ENCODE measurements around the gene VAC14. TPM values are rescaled to one million over a fixed set of nuclear protein-coding genes. Genes with fewer than 3 reads are reported as not detected.

Gene VAC14
- total RNA-seq, 1 experiment from 2014 or later = 35.3 TPM

DNA sequence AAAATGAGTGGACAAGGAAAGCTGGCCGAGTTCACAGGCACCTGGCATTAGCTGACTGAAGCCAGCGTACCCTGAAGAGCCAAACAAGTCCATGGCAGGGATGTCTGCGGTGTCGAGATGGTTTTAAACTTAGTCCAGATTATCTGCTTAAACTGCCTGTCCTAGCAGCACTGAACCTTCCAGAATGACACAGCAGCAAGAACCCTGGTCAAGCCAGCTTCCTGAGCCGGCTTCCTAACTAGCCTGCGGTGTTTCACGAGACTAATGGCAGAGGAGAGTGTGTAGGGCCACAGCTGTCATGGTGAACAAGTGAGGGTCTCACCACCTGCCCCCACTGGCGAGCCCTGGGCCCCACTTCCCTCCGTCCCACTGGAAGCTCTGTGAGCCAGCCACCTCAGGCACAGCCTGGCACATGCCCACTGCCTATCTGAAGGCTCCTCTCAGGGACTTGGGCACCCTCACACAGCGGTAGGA is 86.3 kb downstream of the VAC14 start:
- Histone ChIP-seq H3K4me3 (replicated peaks in 1 of 2; ENCODE audit: low read depth in 1 of 2, low read length in 2 of 2) (no peak overlapping the region), H3K4me1 (ENCODE audit: control insufficient read depth in 1 of 2, insufficient read depth in 2 of 2, low read length in 2 of 2) (peaks cover 6 to 16% of the 10 kb centered on the region in 2 experiments)

DNA sequence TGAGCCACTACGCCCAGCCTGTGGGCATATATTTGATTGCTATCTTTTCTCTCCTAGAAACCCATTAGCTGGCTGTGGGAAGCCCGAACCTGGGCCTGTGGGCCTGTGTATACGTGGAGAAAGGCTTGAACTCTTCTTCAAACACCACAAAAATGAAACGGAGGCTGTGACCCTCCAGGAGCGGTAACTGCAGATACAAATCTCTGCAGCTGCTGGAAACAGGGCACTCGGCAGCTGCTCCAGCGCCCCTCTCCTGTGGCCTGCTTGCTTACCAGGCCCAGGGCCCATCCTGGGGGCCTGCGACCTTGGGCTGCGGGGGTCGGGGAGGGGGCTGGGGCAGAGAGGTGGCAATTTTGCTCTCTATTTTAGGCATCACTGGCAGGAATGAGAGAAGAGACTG is 87.1 kb downstream of the VAC14 start:
- no TSS peak for BruUV-seq (replicated peaks)
- CTCF ChIA-PET = no interaction called here
- TF ChIP-seq ZFX (IDR thresholded peaks at IDR 0.05) (no peak), EZH2 (IDR thresholded peaks at IDR 0.05) (no peak), FOSL1 (IDR thresholded peaks at IDR 0.05; ENCODE audit: low read depth) (no peak), POLR2A (IDR thresholded peaks at IDR 0.05; ENCODE audit: borderline replicate concordance, extremely low read depth, insufficient read depth, insufficient read length) (no peak)
- TF ChIP-seq, protein P1, sequence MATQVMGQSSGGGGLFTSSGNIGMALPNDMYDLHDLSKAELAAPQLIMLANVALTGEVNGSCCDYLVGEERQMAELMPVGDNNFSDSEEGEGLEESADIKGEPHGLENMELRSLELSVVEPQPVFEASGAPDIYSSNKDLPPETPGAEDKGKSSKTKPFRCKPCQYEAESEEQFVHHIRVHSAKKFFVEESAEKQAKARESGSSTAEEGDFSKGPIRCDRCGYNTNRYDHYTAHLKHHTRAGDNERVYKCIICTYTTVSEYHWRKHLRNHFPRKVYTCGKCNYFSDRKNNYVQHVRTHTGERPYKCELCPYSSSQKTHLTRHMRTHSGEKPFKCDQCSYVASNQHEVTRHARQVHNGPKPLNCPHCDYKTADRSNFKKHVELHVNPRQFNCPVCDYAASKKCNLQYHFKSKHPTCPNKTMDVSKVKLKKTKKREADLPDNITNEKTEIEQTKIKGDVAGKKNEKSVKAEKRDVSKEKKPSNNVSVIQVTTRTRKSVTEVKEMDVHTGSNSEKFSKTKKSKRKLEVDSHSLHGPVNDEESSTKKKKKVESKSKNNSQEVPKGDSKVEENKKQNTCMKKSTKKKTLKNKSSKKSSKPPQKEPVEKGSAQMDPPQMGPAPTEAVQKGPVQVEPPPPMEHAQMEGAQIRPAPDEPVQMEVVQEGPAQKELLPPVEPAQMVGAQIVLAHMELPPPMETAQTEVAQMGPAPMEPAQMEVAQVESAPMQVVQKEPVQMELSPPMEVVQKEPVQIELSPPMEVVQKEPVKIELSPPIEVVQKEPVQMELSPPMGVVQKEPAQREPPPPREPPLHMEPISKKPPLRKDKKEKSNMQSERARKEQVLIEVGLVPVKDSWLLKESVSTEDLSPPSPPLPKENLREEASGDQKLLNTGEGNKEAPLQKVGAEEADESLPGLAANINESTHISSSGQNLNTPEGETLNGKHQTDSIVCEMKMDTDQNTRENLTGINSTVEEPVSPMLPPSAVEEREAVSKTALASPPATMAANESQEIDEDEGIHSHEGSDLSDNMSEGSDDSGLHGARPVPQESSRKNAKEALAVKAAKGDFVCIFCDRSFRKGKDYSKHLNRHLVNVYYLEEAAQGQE (IDR thresholded peaks at IDR 0.05; ENCODE audit: low read depth) = no peak
- TF ChIP-seq, protein P2, sequence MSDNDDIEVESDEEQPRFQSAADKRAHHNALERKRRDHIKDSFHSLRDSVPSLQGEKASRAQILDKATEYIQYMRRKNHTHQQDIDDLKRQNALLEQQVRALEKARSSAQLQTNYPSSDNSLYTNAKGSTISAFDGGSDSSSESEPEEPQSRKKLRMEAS (IDR thresholded peaks at IDR 0.05) = no peak
- TF ChIP-seq, protein P3, sequence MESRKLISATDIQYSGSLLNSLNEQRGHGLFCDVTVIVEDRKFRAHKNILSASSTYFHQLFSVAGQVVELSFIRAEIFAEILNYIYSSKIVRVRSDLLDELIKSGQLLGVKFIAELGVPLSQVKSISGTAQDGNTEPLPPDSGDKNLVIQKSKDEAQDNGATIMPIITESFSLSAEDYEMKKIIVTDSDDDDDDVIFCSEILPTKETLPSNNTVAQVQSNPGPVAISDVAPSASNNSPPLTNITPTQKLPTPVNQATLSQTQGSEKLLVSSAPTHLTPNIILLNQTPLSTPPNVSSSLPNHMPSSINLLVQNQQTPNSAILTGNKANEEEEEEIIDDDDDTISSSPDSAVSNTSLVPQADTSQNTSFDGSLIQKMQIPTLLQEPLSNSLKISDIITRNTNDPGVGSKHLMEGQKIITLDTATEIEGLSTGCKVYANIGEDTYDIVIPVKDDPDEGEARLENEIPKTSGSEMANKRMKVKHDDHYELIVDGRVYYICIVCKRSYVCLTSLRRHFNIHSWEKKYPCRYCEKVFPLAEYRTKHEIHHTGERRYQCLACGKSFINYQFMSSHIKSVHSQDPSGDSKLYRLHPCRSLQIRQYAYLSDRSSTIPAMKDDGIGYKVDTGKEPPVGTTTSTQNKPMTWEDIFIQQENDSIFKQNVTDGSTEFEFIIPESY (IDR thresholded peaks at IDR 0.05; ENCODE audit: extremely low read depth, insufficient replicate concordance, low read length) = no peak

More for the DNA sequence above, 86.3 kb downstream of the VAC14 start:
- ATAC-seq (no peak), DNase-seq (ENCODE audit: low read depth, low spot score) (no peak)
- H3K79me2 ChIP-seq (ENCODE audit: insufficient read depth, low read length) = no peaks in the 10 kb centered on the region
- H3K9ac ChIP-seq (ENCODE audit: low read length) = no peak overlapping the region
- no peak overlapping the region for H3K27ac ChIP-seq (ENCODE audit: low read depth, low read length)
- RAD21 ChIA-PET (ENCODE audit: low non-redundant PET in 1 of 2, low total read pairs in 2 of 2, uncharacterized antibody in 2 of 2, unreplicated experiment in 2 of 2) = no interaction called here
- TF ChIP-seq ELF1 (IDR thresholded peaks at IDR 0.05; ENCODE audit: borderline replicate concordance, low read depth) = no peak
- TF ChIP-seq, protein P1 (IDR thresholded peaks at IDR 0.05; ENCODE audit: low read depth) = no peak
- CTCF ChIA-PET = no interaction called here
- no TSS peak for BruUV-seq (replicated peaks)
- 0 out of 2 replicates have a peak overlapping the region, but pooled peaks have one; percentile 30 for H3K4me2 ChIP-seq (ENCODE audit: low read length)
- no peaks in the 10 kb centered on the region for H3K9me2 ChIP-seq (ENCODE audit: insufficient read depth)
- H3K9me3 ChIP-seq (ENCODE audit: control insufficient read depth in 1 of 2, insufficient read depth in 1 of 2, low read depth in 1 of 2, low read length in 2 of 2) = no peaks in the 10 kb centered on the region
- H3K36me3 ChIP-seq (ENCODE audit: control insufficient read depth in 1 of 2, insufficient read depth in 2 of 2, low read length in 2 of 2) = no peaks in the 10 kb centered on the region
- intact Hi-C loops (cut with micrococcal nuclease) = no loop called here
- no peaks in the 10 kb centered on the region for H4K20me1 ChIP-seq (ENCODE audit: insufficient read depth)
- POLR2A ChIA-PET = no interaction called here
- no peak overlapping the region for H2AFZ ChIP-seq (ENCODE audit: low read depth, low read length, poor library complexity, severe bottlenecking)
- no peaks in the 10 kb centered on the region for H3K27me3 ChIP-seq (ENCODE audit: insufficient read depth, low read length)

More for the DNA sequence above, 87.1 kb downstream of the VAC14 start:
- H3K9me3 ChIP-seq (ENCODE audit: control insufficient read depth in 1 of 2, insufficient read depth in 1 of 2, low read depth in 1 of 2, low read length in 2 of 2) = no peaks in the 10 kb centered on the region
- RAD21 ChIA-PET (ENCODE audit: low non-redundant PET in 1 of 2, low total read pairs in 2 of 2, uncharacterized antibody in 2 of 2, unreplicated experiment in 2 of 2) = no interaction called here
- no peaks in the 10 kb centered on the region for H3K27me3 ChIP-seq (ENCODE audit: insufficient read depth, low read length)
- no peak overlapping the region for H2AFZ ChIP-seq (ENCODE audit: low read depth, low read length, poor library complexity, severe bottlenecking)
- no peak overlapping the region for H3K27ac ChIP-seq (ENCODE audit: low read depth, low read length)
- ATAC-seq (no peak), DNase-seq (ENCODE audit: low read depth, low spot score) (no peak)
- intact Hi-C loops (cut with micrococcal nuclease) = no loop called here
- no peaks in the 10 kb centered on the region for H3K9me2 ChIP-seq (ENCODE audit: insufficient read depth)
- no peak overlapping the region for H3K4me2 ChIP-seq (ENCODE audit: low read length)
- H4K20me1 ChIP-seq (ENCODE audit: insufficient read depth) = no peaks in the 10 kb centered on the region
- H3K4me1 ChIP-seq (ENCODE audit: control insufficient read depth in 1 of 2, insufficient read depth in 2 of 2, low read length in 2 of 2) = peaks cover 6 to 16% of the 10 kb centered on the region in 2 experiments
- H3K9ac ChIP-seq (ENCODE audit: low read length) = no peak overlapping the region
- POLR2A ChIA-PET = no interaction called here
- no peaks in the 10 kb centered on the region for H3K36me3 ChIP-seq (ENCODE audit: control insufficient read depth in 1 of 2, insufficient read depth in 2 of 2, low read length in 2 of 2)
- no peak overlapping the region for H3K4me3 ChIP-seq (replicated peaks in 1 of 2; ENCODE audit: low read depth in 1 of 2, low read length in 2 of 2)
- no peaks in the 10 kb centered on the region for H3K79me2 ChIP-seq (ENCODE audit: insufficient read depth, low read length)
